ENCODE results near the gene AFAP1L2.

DNA sequence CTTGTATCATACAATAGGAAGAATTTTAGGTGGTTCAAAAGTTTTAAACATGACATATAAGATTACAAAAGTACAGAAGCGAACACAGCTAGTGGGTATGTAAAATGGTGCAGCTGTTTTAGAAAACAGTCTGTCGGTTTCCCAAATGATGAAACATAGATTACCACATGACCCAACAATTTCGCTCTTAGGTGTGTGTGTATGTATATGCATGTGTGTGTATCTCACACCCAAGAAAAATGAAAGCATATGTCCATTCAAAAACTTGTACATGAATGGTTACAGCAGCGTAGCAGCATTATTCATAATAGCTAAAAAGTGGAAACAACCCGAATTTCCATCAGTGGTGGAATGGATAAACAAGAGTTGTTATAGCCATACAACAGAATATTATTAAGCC, 23.5 kb downstream of the AFAP1L2 start:
- TF ChIP-seq, protein P1, sequence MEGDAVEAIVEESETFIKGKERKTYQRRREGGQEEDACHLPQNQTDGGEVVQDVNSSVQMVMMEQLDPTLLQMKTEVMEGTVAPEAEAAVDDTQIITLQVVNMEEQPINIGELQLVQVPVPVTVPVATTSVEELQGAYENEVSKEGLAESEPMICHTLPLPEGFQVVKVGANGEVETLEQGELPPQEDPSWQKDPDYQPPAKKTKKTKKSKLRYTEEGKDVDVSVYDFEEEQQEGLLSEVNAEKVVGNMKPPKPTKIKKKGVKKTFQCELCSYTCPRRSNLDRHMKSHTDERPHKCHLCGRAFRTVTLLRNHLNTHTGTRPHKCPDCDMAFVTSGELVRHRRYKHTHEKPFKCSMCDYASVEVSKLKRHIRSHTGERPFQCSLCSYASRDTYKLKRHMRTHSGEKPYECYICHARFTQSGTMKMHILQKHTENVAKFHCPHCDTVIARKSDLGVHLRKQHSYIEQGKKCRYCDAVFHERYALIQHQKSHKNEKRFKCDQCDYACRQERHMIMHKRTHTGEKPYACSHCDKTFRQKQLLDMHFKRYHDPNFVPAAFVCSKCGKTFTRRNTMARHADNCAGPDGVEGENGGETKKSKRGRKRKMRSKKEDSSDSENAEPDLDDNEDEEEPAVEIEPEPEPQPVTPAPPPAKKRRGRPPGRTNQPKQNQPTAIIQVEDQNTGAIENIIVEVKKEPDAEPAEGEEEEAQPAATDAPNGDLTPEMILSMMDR (IDR thresholded peaks at IDR 0.05) = no peak
- no peak for TF ChIP-seq EP300 (IDR thresholded peaks at IDR 0.05)
